Peyer's patch (tissue), 4 donors: Measurements from ENCODE around the gene ZNF595. TPM values are rescaled to one million over a fixed set of nuclear protein-coding genes. Genes with fewer than 3 reads are reported as not detected.
A peak's percentile ranks its signal among the peaks of the same experiment; 100 is the strongest.
"Not testable (repeated sequence)": the region's sequence is repeated elsewhere in the genome, so short reads cannot be mapped to it uniquely, and the experiment has no call there.

Source experiments
- DNase-seq, 3 donors: peaks; one replicate each; pipeline ENCODE4 v3.0.0-alpha.2; 2017 to 2019
- H3K27ac ChIP-seq, 4 donors: fragments of 200-600 bp; sonication (generic); one replicate each; pipeline ENCODE4 v1.5.1; 2016 to 2019
- H3K27me3 ChIP-seq, 2 donors: fragments of 200-600 bp; sonication (generic); one replicate each; pipeline ENCODE4 v1.5.1; 2019
- H3K36me3 ChIP-seq, 3 donors: fragments of 200-600 bp; sonication (generic); one replicate each; pipeline ENCODE4 v1.5.1; 2016 to 2019
- H3K4me1 ChIP-seq, 4 donors: fragments of 200-600 bp; sonication (generic); one replicate each; pipeline ENCODE4 v1.5.1; 2016 to 2019
- H3K4me3 ChIP-seq, 4 donors: fragments of 200-600 bp; sonication (generic); 1 replicate in 3 of 4; 2 replicates in 1 of 4; pipeline ENCODE4 v1.5.1; 2016 to 2019; ENCODE audit warnings: mild to moderate bottlenecking in 1 of 4
- H3K9me3 ChIP-seq, 4 donors: fragments of 200-600 bp; sonication (generic); one replicate each; pipeline ENCODE4 v1.5.1; 2016 to 2019; ENCODE audit warnings: mild to moderate bottlenecking in 1 of 4
- CTCF ChIP-seq, 6 experiments: fragments of 450-650 bp in 4 of 6; fragments of 200-600 bp in 2 of 6; sonication (generic) in 1 of 6; IDR thresholded peaks; one replicate each; pipeline ENCODE4 v1.5.1; 2017 to 2019; ENCODE audit warnings: antibody characterized with exemption in 6 of 6, mild to moderate bottlenecking in 3 of 6, moderate library complexity in 1 of 6
- total RNA-seq, 4 donors: library from RNA; depleted of rRNA; stranded (reverse); fragments of >200 nt; gene quantifications; one replicate each; pipeline ENCODE4 v1.1.0, GENCODE V29; 2016

The ZNF595 gene
- 10 to 100 TPM in 3 of 4 donors, 1 to 10 TPM in 1; 8.9 to 52.8 (median 26.9) TPM for total RNA-seq

DNA sequence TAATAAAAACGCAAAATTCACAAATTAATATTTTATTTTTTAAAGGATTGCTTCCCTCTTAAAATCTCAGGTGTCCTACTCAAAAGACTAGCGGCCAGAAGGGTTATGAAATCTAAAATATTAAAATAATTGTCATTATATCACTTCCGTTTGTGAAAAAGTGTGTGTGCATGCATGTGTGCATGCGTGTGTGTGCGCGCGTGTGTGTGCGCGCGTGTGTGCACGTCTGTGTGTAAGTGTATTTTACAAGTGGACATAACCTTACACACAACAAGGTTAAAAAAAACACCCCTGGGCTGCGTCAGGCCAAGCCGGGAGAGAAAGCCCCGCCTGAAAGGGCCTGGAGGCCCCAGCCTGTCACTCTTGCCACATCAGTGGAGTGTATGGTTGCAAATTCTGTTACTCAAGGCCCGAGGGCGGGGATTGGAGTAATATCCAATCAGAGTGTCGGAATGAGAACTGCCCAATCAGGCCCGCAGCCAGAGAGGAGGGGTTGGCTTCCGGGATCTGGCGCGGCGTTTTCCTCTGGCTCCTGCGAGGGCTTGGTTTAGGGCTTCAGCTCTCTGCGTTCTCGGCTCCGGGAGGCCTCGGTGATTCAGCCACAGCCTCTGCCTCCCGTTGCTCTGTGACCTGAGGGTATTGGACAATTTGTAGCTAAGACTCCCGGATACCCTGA is at the start of gene ZNF595:
ZNF595 (plus strand) TSS at position 518 of the 676 bp plus-strand sequence. CDS start 168 bp downstream, outside the sequence.
- peak in 2 of 3 donors; percentile 31 to 71 for DNase-seq
- Histone ChIP-seq H3K27ac (peak within 1 kb of the TSS in 1 of 4 donors; percentile 40), H3K4me3 (peak within 1 kb of the TSS in 3 of 4 donors; percentile 28 to 35 (median 32))
- not testable (repeated sequence) for H3K27me3 ChIP-seq, H3K9me3 ChIP-seq, H3K4me1 ChIP-seq, H3K36me3 ChIP-seq

DNA sequence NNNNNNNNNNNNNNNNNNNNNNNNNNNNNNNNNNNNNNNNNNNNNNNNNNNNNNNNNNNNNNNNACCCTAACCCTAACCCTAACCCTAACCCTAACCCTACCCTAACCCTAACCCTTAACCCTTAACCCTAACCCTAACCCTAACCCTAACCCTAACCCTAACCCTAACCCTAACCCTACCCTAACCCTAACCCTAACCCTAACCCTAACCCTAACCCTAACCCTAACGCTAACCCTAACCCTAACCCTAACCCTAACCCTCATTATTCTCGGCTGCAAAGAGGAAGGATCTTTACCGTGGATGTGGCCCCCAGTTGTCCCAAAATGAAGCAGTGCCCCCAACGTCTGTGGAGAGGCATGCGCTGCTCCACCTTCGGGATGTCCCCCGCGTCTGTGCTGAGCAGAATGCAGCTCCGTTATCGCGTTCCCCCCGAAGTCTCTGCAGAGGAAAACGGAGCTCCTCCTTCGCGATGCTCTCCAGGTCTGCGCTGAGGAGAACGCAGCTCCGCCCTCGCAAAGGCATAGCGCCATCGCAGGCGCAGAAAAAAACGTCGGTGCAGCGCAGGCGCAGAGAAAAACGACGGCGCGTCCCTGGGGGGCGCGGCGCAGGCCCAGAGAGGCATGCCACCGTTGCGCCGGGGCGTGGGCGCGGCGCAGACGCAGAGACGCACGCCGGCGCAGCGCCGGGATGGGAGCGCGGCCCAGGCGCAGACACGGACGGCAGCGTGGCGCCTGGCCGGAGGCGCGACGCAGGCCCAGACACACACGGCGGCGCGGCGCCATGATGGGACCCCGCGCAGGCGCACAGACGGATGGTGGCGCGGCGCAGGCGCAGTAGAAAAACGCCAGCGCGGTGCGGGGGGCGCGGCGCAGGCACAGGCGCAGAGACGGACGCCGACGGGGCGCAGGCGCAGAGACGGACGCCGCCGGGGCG is 42.9 kb upstream of the ZNF595 start:
- not testable (repeated sequence) for H3K27ac ChIP-seq, H3K36me3 ChIP-seq, H3K27me3 ChIP-seq, H3K9me3 ChIP-seq, H3K4me1 ChIP-seq, H3K4me3 ChIP-seq
- DNase-seq: peak in 2 of 3 donors; percentile 42 to 48

DNA sequence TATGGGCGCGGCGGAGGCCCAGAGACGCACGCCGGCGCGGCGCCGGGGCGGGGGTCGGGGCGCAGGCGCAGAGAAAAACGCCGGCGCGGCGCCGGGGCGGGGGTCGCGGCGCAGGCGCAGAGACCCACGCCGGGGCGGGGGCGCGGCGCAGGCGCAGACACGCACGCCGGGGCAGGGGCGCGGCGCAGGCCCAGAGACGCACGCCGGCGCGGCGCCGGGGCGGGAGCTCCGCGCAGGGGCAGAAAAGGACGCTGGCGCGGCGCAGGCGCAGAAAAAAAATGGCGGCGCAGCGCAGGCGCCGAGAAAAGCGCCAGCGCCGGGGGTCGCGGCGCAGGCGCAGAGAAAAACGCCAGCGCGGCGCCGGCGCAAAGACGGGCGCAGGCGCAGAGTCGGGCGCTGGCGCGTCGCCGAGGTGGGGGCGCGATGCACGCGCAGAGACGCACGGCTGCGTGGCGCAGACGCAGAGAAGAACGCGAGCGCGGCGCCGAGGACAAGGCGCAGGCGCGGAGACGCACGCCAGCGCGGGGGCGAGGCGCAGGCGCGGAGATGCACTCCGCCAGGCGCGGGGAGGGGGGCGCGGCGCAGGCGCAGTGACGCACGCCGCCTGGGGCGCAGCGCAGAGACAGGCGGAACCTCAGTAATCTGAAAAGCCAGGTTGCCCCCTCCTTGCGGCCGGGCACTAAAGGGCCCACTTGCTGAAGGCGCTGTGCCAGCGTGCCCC is 41.9 kb upstream of the ZNF595 start:
- H3K4me3 ChIP-seq, H3K36me3 ChIP-seq, DNase-seq, H3K4me1 ChIP-seq, H3K27me3 ChIP-seq, H3K9me3 ChIP-seq, H3K27ac ChIP-seq: not testable (repeated sequence)

DNA sequence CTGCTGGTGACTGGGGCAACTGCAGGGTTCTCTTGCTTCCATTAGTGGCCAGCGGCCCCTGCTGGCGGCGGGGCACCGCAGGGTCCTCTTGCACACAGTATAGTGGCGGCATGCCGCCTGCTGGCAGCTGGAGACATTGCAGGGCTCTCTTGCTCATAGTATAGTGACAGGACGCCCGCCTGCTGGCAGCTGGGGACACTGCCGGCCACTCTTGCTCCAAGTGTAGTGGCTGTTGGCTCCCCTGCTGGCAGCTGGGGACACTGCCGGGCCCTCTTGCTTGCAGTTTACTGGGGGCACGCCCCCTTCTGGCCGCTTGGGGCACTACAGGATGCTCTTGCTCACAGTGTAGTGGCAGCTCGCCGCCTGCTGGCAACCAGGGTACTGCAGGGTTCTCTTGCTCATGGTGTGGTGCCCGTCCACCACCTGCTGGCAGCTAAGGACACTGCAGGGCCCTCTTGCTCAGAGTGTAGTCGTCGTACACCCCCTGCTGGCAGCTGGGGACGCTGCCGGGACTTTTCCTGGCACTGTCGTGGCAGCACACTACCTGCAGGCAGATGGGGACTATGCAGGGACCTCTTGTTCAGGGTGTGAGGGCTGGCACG is 41.2 kb upstream of the ZNF595 start:
- peak in 1 of 3 donors; percentile 43 for DNase-seq
- peak in 1 of 6 experiments; percentile 9 for TF ChIP-seq CTCF (IDR thresholded peaks at IDR 0.05)
- not testable (repeated sequence) for H3K36me3 ChIP-seq

GRCh38 chr4:18128-18527 is 35.0 kb upstream of the ZNF595 start:
- H3K36me3 ChIP-seq, H3K4me3 ChIP-seq, H3K27me3 ChIP-seq, H3K27ac ChIP-seq, H3K9me3 ChIP-seq, H3K4me1 ChIP-seq: not testable (repeated sequence)
- DNase-seq: peak in 2 of 3 donors; percentile 15 to 41

More for the DNA sequence above, 41.2 kb upstream of the ZNF595 start:
- not testable (repeated sequence) for H3K27ac ChIP-seq, H3K4me1 ChIP-seq, H3K4me3 ChIP-seq, H3K27me3 ChIP-seq, H3K9me3 ChIP-seq

DNA sequence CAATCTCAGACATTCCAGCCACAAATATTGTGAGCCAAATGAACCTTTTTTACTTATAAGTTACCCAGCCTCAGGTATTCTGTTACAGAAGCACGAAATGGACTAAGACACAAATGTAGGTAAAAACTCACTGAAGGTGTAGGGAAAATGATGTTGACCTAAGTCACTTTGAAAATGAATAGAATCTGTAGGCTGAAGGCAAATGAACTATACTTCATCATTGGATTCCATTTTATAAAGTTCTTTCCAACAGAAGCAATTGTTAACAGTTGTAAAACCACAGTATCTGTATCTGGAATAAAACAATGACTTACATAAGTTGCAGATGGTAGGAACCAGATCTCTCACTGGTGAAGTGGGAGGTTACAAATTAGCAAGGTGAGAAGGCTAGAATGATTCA is 34.5 kb upstream of the ZNF595 start:
- not testable (repeated sequence) for H3K4me3 ChIP-seq, H3K9me3 ChIP-seq, H3K4me1 ChIP-seq, H3K27me3 ChIP-seq, H3K27ac ChIP-seq, H3K36me3 ChIP-seq, DNase-seq

GRCh38 chr4:22882-23281 is 30.2 kb upstream of the ZNF595 start:
- H3K27me3 ChIP-seq, DNase-seq, H3K4me3 ChIP-seq, H3K27ac ChIP-seq, H3K9me3 ChIP-seq, H3K4me1 ChIP-seq, H3K36me3 ChIP-seq: not testable (repeated sequence)

DNA sequence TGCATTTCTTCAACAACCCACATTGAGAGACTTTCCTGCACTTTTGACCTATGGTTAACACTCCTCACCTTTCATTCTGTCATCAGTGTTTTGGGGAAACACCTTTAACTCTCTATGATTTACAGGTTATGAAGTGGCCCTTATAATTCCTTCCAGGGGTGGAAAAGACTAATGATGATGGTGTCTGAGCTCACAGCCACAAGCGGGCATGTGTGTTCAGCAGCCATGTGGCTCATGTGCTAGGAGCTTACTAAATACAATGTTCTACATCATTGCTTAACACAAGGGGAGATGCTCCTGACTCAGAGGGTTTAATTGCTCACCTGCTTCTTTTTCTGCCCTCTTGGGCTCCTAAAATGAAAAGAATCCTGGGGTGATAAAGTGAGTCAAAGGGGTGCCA is 28.8 kb upstream of the ZNF595 start:
- H3K27ac ChIP-seq, H3K4me1 ChIP-seq, H3K9me3 ChIP-seq, H3K36me3 ChIP-seq, DNase-seq, H3K4me3 ChIP-seq, H3K27me3 ChIP-seq: not testable (repeated sequence)

DNA sequence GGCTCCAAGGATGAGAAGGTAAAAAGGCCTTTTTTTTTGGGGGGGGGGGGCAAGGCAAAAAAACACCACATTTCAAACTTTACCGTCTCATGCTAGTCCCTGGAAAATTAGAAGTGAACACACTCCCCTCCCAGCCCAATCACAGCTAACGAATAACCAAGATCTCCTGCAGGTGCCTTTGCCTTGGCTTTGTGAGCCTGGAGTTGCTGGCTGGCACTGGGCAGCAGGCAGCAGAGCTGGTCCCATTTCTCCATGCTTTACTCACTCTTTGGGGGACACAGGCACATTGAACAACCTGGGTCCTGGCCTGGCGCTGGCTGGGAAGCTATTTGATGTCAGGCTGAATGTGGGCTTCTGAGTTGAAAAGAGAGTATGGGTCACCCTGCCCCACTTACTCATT is 25.6 kb upstream of the ZNF595 start:
- H3K27ac ChIP-seq, H3K4me1 ChIP-seq, H3K27me3 ChIP-seq, H3K36me3 ChIP-seq, H3K4me3 ChIP-seq, H3K9me3 ChIP-seq: not testable (repeated sequence)
- DNase-seq: peak in 1 of 3 donors; percentile 26
